ENCODE measurements around the gene TMEM121.
"Not testable (repeated sequence)": the region's sequence is repeated elsewhere in the genome, so short reads cannot be mapped to it uniquely, and the experiment has no call there.

TMEM121 gene

DNA sequence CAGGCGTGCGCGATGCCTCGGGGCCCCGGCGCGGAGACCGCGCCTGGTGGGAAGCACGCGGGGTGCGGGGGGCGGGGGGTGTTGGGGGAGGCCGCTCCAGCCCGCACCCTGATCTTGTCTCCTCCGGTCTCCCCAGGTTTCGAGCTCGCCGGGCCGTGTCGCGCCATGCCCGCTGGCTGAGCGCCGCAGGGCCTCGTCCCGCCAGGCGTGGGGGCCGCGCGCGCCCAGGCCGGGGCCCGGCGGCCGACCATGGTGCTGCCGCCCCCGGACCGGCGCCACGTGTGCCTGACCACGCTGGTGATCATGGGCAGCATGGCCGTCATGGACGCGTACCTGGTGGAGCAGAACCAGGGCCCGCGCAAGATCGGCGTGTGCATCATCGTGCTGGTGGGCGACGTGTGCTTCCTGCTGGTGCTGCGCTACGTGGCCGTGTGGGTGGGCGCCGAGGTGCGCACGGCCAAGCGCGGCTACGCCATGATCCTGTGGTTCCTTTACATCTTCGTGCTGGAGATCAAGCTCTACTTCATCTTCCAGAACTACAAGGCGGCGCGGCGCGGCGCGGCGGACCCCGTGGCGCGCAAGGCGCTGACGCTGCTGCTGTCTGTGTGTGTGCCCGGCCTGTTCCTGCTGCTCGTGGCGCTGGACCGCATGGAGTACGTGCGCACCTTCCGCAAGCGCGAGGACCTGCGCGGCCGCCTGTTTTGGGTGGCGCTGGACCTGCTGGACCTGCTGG, 2.4 kb downstream of the TMEM121 start:
- DNase-seq (ENCODE audit: low read depth) = no peak

DNA sequence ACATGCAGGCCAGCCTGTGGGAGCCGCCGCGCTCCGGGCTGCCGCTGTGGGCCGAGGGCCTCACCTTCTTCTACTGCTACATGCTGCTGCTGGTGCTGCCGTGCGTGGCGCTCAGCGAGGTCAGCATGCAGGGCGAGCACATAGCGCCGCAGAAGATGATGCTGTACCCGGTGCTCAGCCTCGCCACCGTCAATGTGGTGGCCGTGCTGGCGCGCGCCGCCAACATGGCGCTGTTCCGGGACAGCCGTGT, 2.9 kb downstream of the TMEM121 start:
- no peak for DNase-seq (ENCODE audit: low read depth)

- DNase-seq (ENCODE audit: low read depth) = no peak
Observed at GRCh38 chr14:105529569-105530284, 3.3 kb downstream of the TMEM121 start.

GRCh38 chr14:105530285-105531087, 4.1 kb downstream of the TMEM121 start:
- DNase-seq (ENCODE audit: low read depth) = no peak

DNA sequence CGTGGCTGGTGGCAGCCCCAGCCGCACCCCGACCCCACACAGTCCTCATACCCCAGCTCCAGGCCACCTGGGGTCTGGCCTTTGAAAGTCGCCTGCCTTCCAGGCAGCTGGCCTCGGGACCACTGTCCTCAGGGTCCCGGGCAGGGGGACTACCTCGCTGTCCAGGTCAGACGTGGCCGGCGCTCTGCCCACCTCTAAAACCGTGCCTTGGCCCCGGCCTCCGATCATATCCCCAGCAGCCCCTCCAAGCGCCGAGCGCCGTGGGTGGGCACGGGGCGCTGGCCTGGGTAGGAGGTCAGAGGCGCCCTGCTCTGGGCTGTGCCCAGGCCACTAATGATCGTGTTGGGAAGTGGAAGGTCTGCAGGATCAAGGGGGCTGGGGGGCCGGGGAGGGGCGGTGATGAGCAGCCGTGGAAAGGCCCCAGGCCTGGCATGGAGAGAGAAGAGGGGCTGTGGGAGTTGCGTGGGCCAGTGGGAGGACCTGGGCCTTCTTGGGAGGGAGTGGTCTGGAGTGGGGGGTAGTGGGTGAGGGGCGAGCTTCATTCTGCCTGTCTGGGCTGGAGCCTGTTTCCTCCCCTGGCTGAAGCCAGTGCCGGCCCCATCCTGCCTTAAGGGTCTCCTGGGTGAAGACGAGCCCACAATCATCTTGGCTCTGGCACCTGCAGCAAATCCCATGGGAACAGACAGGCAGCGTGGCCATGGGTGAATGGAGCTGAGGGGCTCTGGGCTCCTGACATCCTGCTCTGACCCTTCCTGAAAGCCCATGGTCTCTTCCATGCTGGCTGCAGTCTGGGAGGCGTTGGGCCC, 4.9 kb downstream of the TMEM121 start:
- no peak for DNase-seq (ENCODE audit: low read depth)

GRCh38 chr14:105531894-105532623, 5.7 kb downstream of the TMEM121 start:
- no peak for DNase-seq (ENCODE audit: low read depth)

GRCh38 chr14:105532735-105533141, 6.4 kb downstream of the TMEM121 start:
- DNase-seq (ENCODE audit: low read depth) = no peak

DNA sequence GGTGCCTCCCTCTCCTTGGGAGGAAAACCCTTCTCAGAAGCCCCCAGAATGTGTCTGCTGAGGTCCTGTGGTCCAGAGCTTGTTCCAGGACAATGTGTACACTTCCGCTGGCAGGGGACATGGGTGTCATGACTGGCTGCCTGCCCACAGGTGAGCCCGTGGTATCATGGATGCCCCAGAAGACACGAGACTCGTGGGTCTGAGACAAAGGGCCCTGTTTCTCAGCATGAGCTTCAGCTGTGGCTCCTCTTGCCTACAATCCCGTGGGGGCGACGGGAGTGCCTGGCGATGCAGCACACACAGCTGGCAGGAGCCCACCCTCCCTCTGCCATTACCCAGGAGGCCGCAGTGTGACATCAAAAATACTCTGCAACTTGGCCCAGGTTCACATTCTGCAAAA, 7.0 kb downstream of the TMEM121 start:
- DNase-seq (ENCODE audit: low read depth) = no peak

DNA sequence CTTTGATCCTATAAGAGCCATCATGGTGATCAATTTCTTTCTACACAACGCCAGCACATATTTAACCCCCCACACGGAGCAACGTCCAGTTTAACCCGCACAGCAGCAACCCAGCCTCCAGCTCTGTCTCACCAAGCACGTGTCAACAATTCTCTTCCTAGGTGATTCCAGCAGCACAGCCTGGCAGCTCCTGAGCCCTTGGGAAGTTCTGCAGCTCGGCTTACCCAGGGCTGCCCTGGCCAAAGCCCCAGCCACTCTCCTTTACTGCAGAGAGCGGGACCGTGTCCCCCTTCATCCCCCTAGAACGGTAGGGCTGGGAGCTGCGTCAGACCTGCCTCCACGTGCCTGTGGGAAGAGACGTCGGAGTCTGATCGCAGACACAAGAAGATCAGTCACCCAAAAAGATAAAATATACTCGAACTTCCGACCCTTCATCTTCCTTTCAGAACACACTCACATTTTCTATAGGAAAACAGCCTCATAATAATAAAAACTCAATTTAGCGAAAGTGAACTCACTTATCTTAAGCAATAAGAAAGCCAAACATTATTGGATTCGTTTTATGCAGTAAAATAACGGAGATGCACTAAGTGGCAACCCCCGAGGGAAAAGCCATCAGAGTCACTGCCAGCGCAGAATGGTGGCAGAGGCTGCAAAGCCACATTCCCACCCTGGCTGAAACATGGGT, 7.6 kb downstream of the TMEM121 start:
- DNase-seq (ENCODE audit: low read depth) = no peak

DNA sequence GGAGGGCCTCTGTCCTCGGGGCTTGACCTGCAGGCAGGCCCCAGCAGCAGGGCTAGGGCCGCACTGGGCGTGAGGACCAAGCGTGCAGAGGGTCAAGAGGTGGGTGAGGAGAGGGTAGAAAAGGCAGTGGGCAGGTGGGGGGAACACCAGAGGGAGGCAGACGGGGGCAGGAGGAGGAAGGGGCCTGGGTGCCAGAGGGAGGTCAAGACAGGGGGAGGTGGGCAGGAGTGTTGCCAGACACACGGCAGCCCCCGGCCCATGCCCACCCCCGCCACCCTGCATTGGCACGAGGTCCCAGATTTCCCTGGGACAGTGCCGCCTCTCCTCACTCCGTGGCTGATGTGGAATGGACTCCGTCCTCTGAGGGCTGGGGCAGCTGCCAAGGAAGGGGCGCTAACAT, 8.2 kb downstream of the TMEM121 start:
- no peak for DNase-seq (ENCODE audit: low read depth)

DNA sequence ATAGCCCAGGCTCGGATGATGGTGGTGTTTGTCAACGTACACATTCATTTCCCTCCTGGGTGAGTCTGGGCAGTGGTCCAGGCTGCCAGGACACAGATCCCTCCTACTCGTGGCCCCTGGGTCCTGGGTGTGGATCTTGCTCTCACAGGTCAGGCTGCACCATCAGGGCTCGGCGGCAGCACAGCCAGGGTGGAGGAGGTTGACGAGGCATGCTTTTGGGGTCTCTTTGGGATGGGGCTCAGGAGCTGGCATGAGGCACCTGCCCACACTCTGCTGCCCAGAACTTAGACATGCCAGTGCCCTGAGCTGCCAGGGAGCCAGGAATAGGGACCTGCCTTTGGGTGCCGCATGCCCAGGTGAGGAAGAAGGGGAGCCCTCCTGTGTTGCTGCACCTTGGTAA, 9.7 kb downstream of the TMEM121 start:
- DNase-seq (ENCODE audit: low read depth) = no peak

DNA sequence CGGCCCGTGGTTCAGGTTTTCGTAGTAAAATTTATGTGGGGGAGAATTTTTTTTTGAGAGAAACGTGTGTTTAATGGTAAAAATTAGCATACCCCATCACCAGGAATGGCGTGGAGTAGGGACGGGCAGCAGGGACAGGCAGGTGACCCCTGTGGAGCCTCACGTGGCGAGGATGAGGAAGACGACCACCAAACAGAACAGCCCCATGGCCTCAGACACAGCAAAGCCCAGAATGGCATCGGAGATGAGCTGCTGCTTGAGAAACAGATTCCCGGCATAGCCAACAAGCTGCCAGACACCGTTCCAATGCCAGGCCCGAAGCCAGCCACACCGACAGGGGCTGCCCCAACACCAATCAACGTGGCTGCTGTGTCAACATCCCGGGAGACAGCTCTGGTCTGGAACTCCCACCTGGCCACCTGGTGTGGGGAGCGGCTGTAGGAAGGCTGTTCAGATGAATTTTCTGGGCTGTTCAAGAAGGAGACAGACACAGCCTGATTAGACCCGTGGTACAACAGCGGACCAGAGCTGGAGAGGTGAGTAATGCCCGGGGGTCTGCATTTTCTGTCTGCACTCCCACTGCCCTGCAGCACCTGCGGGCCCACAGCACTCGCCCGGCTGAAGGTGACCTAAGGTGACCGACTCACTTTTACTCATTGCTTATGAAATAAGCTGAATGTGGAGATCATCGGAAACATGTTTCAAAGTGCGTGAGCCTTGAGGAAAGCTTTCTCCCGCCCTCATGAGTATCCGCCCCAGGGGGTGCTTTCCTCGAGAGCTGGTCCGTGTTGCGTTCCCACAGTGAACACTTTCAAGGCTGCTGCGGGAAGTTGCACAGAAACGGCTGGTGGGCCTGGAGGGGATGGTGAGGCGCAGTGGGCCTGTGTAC, 10.6 kb downstream of the TMEM121 start:
- DNase-seq (ENCODE audit: low read depth) = no peak

DNA sequence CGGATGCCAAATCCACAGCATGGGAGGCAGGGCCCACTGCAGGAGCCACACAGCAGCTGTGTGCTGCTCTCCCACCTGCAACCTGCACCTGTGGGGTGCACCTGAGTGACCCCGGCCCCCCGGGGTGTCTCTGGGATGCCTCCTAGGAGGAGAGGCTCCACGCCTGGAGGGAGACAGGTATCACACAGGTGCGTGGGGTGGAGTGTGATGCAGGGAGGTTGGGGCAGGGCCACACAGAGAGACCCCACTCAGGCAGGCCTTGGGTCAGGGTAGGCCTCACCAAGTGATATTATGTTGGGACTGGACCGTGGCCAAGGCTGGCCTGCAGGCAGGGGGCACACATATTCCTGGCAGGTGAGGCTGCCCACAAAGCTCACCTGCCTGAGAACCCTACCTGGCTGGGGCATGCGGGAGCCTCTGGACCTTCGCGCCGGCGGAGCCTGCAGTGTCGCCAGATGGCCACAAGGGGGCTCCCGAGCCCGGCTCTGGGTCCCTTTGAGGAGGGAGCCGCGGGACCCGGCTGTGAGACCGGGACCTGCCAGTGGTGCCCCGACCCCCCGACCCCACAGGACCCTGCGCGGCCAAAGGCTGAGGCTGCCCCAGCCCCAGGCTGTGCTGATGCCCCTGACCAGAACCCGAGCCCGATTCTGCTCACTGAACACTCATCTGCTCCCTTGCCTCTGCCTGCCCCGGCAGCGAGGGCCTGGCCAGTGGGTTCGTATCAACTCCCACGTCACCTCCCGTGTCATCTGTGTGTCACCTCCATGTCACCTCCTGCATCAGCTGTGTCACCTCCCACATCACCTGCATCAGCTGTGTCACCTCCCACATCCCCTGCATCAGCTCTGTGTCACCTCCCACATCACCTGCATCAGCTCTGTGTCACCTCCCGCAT, 11.4 kb downstream of the TMEM121 start:
- DNase-seq (ENCODE audit: low read depth) = no peak

- no peak for DNase-seq (ENCODE audit: low read depth)
Observed at GRCh38 chr14:105538481-105539049, 12.2 kb downstream of the TMEM121 start.

GRCh38 chr14:105540811-105541210, 14.4 kb downstream of the TMEM121 start:
- no peak for DNase-seq (ENCODE audit: low read depth)

- DNase-seq (ENCODE audit: low read depth) = no peak
Observed at GRCh38 chr14:105541218-105541875, 15.0 kb downstream of the TMEM121 start.

- not testable (repeated sequence) for DNase-seq (ENCODE audit: low read depth)
Observed at GRCh38 chr14:105545676-105546075, 19.3 kb downstream of the TMEM121 start.

DNA sequence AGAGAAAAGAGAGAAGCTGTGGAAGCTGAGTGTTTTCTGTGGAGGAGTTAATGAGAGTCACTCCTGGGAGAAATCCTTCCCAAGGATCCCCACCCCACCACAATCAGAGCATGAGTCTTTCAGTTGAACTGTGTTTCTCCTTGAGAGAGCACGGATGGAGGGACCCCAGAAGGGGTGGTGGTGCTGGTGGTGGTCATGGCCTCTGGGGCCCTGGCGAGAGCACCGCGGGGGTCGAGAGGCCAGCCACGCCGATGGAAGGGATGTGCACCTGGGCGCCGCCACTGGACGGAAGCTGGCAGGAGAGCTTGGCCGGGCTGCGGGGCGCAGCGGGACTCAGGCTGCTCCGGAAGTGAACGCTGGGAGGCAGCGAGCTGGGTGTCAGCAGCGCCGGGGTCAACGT, 20.0 kb downstream of the TMEM121 start:
- DNase-seq (ENCODE audit: low read depth) = not testable (repeated sequence)
